ENCODE results near the gene DDIT3.

- TF ChIP-seq, protein P1, sequence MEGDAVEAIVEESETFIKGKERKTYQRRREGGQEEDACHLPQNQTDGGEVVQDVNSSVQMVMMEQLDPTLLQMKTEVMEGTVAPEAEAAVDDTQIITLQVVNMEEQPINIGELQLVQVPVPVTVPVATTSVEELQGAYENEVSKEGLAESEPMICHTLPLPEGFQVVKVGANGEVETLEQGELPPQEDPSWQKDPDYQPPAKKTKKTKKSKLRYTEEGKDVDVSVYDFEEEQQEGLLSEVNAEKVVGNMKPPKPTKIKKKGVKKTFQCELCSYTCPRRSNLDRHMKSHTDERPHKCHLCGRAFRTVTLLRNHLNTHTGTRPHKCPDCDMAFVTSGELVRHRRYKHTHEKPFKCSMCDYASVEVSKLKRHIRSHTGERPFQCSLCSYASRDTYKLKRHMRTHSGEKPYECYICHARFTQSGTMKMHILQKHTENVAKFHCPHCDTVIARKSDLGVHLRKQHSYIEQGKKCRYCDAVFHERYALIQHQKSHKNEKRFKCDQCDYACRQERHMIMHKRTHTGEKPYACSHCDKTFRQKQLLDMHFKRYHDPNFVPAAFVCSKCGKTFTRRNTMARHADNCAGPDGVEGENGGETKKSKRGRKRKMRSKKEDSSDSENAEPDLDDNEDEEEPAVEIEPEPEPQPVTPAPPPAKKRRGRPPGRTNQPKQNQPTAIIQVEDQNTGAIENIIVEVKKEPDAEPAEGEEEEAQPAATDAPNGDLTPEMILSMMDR (IDR thresholded peaks at IDR 0.05 in 8 of 11, conservative IDR thresholded peaks at IDR 0.05 in 3 of 11): no peak
- no peak for TF ChIP-seq POLR2AphosphoS5 (IDR thresholded peaks at IDR 0.05)
These were observed 31.7 kb downstream of the DDIT3 start for GRCh38 chr12:57488402-57489156.

Measured in spleen (tissue), 7 donors.